ENCODE results near the gene OPTN. TPM values are rescaled to one million over a fixed set of nuclear protein-coding genes. Genes with fewer than 3 reads are reported as not detected.

OPTN gene
- total RNA-seq, 1 donor from 2014 or later, result 36.3 TPM

GRCh38 chr10:13056456-13057077 lies 43.4 kb upstream of the OPTN start:
- Mint-ChIP-seq H3K36me3 (ENCODE audit: low read depth, unreplicated experiment) (no peaks in the 10 kb centered on the region), H3K27ac (ENCODE audit: unreplicated experiment) (no peak overlapping the region), H3K9me3 (ENCODE audit: unreplicated experiment) (no peaks in the 10 kb centered on the region), H3K4me1 (ENCODE audit: unreplicated experiment) (no peaks in the 10 kb centered on the region), H3K4me3 (ENCODE audit: unreplicated experiment) (no peak overlapping the region), H3K27me3 (ENCODE audit: unreplicated experiment) (peaks cover 1% of the 10 kb centered on the region)
- DNase-seq (ENCODE audit: low spot score), result peak; percentile 19
- TF ChIP-seq CTCF (IDR thresholded peaks at IDR 0.05; ENCODE audit: unreplicated experiment), result no peak

- H3K9me3 Mint-ChIP-seq (ENCODE audit: unreplicated experiment), result no peaks in the 10 kb centered on the region
- no peaks in the 10 kb centered on the region for H3K36me3 Mint-ChIP-seq (ENCODE audit: low read depth, unreplicated experiment)
- no peaks in the 10 kb centered on the region for H3K4me1 Mint-ChIP-seq (ENCODE audit: unreplicated experiment)
- DNase-seq (ENCODE audit: low spot score), result no peak
- no peak for TF ChIP-seq CTCF (IDR thresholded peaks at IDR 0.05; ENCODE audit: unreplicated experiment)
- no peak overlapping the region for H3K27ac Mint-ChIP-seq (ENCODE audit: unreplicated experiment)
- peaks cover 3% of the 10 kb centered on the region for H3K27me3 Mint-ChIP-seq (ENCODE audit: unreplicated experiment)
- H3K4me3 Mint-ChIP-seq (ENCODE audit: unreplicated experiment), result no peak overlapping the region
Observed at GRCh38 chr10:13062803-13063202, 37.2 kb upstream of the OPTN start.

DNA sequence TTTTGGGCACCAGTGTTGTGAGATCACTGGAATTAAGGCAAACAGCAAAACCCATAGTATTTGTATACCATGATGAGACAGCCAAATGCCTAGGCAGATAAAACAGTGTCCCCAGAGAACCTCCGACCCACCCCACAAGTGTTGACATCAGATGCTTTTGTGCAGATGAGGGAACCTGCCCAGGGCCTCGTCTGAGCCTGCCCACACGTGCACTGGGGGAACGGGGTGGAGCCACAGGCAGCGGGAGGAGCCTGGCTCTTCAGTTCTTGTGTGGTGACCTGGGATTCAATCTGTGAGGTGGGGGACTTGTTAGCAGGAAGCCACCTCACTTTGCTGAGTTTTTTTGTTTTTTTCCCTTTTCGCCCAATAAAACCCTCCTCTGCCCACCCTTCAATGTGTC lies 33.4 kb upstream of the OPTN start:
- no peak overlapping the region for H3K4me3 Mint-ChIP-seq (ENCODE audit: unreplicated experiment)
- H3K27ac Mint-ChIP-seq (ENCODE audit: unreplicated experiment), result no peak overlapping the region
- no peak for TF ChIP-seq CTCF (IDR thresholded peaks at IDR 0.05; ENCODE audit: unreplicated experiment)
- H3K27me3 Mint-ChIP-seq (ENCODE audit: unreplicated experiment), result peaks cover 1% of the 10 kb centered on the region
- DNase-seq (ENCODE audit: low spot score), result no peak
- H3K4me1 Mint-ChIP-seq (ENCODE audit: unreplicated experiment), result no peaks in the 10 kb centered on the region
- H3K36me3 Mint-ChIP-seq (ENCODE audit: low read depth, unreplicated experiment), result no peaks in the 10 kb centered on the region
- H3K9me3 Mint-ChIP-seq (ENCODE audit: unreplicated experiment), result peaks cover 4% of the 10 kb centered on the region

- Mint-ChIP-seq H3K4me1 (ENCODE audit: unreplicated experiment) (no peaks in the 10 kb centered on the region), H3K4me3 (ENCODE audit: unreplicated experiment) (no peak overlapping the region), H3K27me3 (ENCODE audit: unreplicated experiment) (peaks cover 1% of the 10 kb centered on the region), H3K9me3 (ENCODE audit: unreplicated experiment) (peaks cover 4% of the 10 kb centered on the region), H3K27ac (ENCODE audit: unreplicated experiment) (no peak overlapping the region), H3K36me3 (ENCODE audit: low read depth, unreplicated experiment) (no peaks in the 10 kb centered on the region)
- TF ChIP-seq CTCF (IDR thresholded peaks at IDR 0.05; ENCODE audit: unreplicated experiment), result no peak
- DNase-seq (ENCODE audit: low spot score), result no peak
Observed at GRCh38 chr10:13067431-13067830, 32.5 kb upstream of the OPTN start.

GRCh38 chr10:13068071-13068470 lies 31.9 kb upstream of the OPTN start:
- H3K9me3 Mint-ChIP-seq (ENCODE audit: unreplicated experiment), result peaks cover 4% of the 10 kb centered on the region
- H3K27me3 Mint-ChIP-seq (ENCODE audit: unreplicated experiment), result peaks cover 1% of the 10 kb centered on the region
- H3K4me3 Mint-ChIP-seq (ENCODE audit: unreplicated experiment), result no peak overlapping the region
- no peaks in the 10 kb centered on the region for H3K36me3 Mint-ChIP-seq (ENCODE audit: low read depth, unreplicated experiment)
- DNase-seq (ENCODE audit: low spot score), result no peak
- H3K4me1 Mint-ChIP-seq (ENCODE audit: unreplicated experiment), result no peaks in the 10 kb centered on the region
- H3K27ac Mint-ChIP-seq (ENCODE audit: unreplicated experiment), result no peak overlapping the region
- TF ChIP-seq CTCF (IDR thresholded peaks at IDR 0.05; ENCODE audit: unreplicated experiment), result no peak
